Measurements from ENCODE around the gene ARHGAP25. TPM values are rescaled to one million over a fixed set of nuclear protein-coding genes. Genes with fewer than 3 reads are reported as not detected.

Gene ARHGAP25
- total RNA-seq, 2 donors from 2014 or later: 6.8 to 11.0 TPM

GRCh38 chr2:68807821-68808266 is 73.2 kb downstream of the ARHGAP25 start:
- intact Hi-C loops (cut with DNase I): no loop called here
- DNase-seq (peak; percentile 58), ATAC-seq (peak in 1 of 2 donors; percentile 67)

- no peak for DNase-seq
- no peak for ATAC-seq
- intact Hi-C loops (cut with DNase I): no loop called here
These were observed 75.0 kb downstream of the ARHGAP25 start for GRCh38 chr2:68809324-68810240.

GRCh38 chr2:68811364-68811763 is 76.8 kb downstream of the ARHGAP25 start:
- peak in 1 of 2 donors; percentile 44 for ATAC-seq
- DNase-seq: peak; percentile 83
- intact Hi-C loops (cut with DNase I): no loop called here

GRCh38 chr2:68812251-68812650 is 77.6 kb downstream of the ARHGAP25 start:
- ATAC-seq (no peak), DNase-seq (no peak)
- intact Hi-C loops (cut with DNase I): no loop called here

GRCh38 chr2:68813596-68813995 is 79.0 kb downstream of the ARHGAP25 start:
- intact Hi-C loops (cut with DNase I): no loop called here
- ATAC-seq (no peak), DNase-seq (no peak)

- intact Hi-C loops (cut with DNase I): no loop called here
- DNase-seq: no peak
- no peak for ATAC-seq
These were observed 82.7 kb downstream of the ARHGAP25 start for GRCh38 chr2:68817306-68817705.

DNA sequence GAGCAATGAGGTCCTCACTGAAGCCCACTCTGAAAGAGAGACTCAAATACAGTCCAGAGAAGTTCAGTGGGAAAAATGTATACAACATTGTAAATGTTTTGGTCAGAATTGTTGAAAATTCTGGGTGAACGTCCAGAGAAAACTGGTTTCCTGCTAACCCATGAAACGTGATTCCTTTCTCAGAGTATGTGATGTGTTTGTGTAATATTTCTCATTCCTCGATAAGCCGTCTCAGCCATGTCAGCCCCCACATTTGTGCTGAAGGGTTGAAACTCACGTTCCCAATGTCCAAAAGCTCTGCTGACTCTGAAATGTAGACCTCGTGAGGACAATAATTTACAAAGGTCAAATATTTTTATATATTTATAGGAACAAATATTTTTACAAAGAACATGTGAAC is 84.9 kb downstream of the ARHGAP25 start:
- ATAC-seq: no peak

DNA sequence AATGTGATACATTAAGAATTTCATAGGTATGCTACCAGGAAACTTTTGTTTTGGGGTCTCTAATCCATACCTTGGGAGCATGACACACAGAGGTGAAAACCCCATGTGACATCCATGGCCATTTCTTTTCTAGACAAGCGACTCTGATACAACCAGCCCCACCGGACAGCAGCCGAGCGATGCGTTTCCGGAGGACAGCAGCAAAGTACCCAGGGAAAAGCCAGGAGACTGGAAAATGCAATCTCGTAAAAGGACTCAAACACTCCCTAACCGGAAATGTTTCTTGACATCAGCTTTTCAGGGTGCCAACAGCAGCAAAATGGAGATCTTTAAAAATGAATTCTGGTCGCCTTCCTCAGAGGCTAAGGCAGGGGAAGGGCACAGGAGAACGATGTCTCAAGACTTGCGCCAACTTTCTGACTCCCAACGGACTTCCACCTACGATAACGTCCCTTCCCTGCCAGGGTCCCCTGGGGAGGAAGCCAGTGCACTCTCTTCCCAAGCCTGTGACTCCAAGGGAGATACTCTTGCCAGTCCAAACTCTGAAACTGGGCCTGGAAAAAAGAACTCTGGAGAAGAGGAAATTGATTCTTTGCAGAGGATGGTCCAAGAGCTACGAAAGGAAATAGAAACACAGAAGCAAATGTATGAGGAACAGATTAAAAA is 87.7 kb downstream of the ARHGAP25 start:
- intact Hi-C loops (cut with DNase I): no loop called here
- ATAC-seq: peak in 1 of 2 donors; percentile 54
- DNase-seq: peak; percentile 63

More for the DNA sequence above, 84.9 kb downstream of the ARHGAP25 start:
- intact Hi-C loops (cut with DNase I): no loop called here
- DNase-seq: no peak

DNA sequence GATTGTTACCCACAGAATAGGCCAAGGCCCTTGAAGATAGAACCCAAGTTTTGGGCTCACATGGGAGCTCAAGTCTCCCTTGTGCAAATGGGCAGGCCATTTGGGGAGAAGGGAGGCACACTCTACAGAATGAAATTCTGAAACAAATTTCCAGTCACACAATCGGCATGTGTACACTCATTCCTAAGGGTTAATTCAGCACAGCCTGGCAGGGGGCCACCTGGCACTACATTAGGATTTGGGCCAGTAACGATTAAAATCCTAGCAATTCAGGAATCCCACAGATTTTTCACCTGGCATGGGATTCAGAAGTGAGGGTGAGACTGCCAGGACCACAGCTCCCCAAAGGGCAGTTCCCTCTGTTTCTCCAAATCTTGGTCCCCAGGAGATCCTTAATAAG is 90.2 kb downstream of the ARHGAP25 start:
- intact Hi-C loops (cut with DNase I): no loop called here
- no peak for ATAC-seq
- no peak for DNase-seq

GRCh38 chr2:68825866-68826265 is 91.3 kb downstream of the ARHGAP25 start:
- ATAC-seq (no peak), DNase-seq (no peak)
- intact Hi-C loops (cut with DNase I): no loop called here

DNA sequence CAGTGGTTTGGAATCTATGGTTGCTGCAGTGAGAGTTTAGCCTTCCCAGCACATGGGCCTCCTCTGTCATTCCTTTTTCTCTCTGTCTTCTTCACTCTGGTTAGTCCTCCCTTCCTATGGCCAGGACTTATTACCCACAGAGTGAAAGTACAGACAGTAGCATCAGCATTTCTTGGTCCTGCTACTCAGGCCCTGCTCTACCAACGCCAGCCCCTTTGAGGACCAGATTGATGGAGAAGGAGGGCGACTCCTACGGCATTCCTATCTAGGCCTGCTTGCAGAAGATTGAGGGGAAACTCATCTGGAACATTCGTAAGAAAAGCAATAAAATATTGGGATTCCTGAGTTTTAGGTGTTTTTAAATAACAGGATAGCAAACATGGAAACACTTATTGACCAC is 93.1 kb downstream of the ARHGAP25 start:
- no peak for DNase-seq
- intact Hi-C loops (cut with DNase I): no loop called here
- no peak for ATAC-seq

DNA sequence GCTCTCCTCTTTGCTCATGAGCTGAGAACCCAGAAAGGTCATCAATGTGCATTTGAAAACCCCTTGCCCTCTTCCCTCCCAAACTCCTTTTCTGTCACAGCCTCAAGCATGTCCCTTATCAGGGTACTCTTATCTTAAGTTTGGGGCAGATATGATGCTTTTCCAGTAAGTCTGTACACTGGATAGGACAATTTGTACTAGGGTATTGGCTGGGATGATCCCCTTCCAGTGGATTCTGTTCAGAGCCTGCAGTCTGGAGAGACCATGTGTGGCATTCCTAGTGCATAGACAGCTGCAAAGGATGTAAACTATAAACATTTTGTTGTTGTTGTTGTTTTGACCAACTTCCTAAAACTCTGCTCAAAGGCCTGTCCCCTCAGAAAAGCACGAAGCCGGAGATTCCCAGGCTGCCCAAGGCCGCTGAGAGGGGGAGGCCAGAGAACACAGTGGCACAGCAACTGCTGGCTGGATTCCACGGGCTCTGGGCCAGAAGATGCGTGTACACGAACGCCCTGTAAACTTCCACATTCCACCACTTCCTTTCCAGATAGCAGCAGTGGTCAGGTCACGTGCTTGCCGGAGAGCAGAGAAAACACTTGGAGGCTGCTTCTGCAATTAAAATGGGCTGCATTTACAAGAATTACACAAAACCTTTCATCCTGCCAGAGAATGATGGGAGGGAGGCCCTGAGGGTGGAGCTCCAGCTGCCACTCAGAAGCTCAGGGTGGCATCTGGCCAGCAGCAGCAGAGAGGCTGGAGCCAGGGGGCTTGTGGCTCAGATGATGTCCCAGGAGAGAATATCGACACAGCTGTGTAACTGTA is 94.5 kb downstream of the ARHGAP25 start:
- ATAC-seq (peak; percentile 86 to 89), DNase-seq (peak; percentile 97)
- intact Hi-C loops (cut with DNase I): no loop called here

GRCh38 chr2:68829749-68830148 is 95.1 kb downstream of the ARHGAP25 start:
- DNase-seq (no peak), ATAC-seq (no peak)
- intact Hi-C loops (cut with DNase I): no loop called here

GRCh38 chr2:68831686-68832232 is 97.1 kb downstream of the ARHGAP25 start:
- ATAC-seq (peak in 1 of 2 donors; percentile 30), DNase-seq (peak; percentile 33)
- intact Hi-C loops (cut with DNase I): no loop called here

- ATAC-seq: peak; percentile 43 to 69
- peak; percentile 77 for DNase-seq
- intact Hi-C loops (cut with DNase I): no loop called here
These were observed 97.7 kb downstream of the ARHGAP25 start for GRCh38 chr2:68832233-68832869.

- intact Hi-C loops (cut with DNase I): no loop called here
- DNase-seq: no peak
- no peak for ATAC-seq
These were observed 98.6 kb downstream of the ARHGAP25 start for GRCh38 chr2:68833162-68833561.

GRCh38 chr2:68834737-68835376 is 100.2 kb downstream of the ARHGAP25 start:
- DNase-seq: no peak
- ATAC-seq: no peak
- intact Hi-C loops (cut with DNase I): no loop called here

DNA sequence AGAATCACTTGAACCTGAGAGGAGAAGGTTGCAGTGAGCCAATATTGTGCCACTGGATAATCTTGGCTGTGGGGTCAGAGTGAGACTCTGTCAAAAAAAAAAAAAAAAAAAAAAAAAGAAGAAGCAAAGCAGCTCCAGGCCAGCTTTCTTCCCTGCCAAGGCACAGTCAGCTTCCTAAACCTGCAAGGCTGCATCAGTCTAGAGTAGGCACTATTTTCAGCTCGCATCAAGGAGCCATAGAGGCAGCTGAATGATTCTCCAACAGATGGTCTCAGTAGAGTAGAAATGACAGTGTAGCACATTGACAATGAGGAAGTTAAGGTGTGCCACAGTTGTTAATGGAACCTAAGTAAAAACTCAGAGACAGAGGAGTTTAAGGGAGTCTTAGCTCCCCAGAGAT is 101.0 kb downstream of the ARHGAP25 start:
- ATAC-seq (no peak), DNase-seq (no peak)
- intact Hi-C loops (cut with DNase I): no loop called here
